Activated CD4-positive, CD25-positive, alpha-beta regulatory T cell (primary cell): ENCODE results near the gene KLHL22.
"Not testable (repeated sequence)": the region's sequence is repeated elsewhere in the genome, so short reads cannot be mapped to it uniquely, and the experiment has no call there.

Source experiments
- DNase-seq, 4 experiments: peaks; one replicate each; lab custom pipeline; 2025; lab: John Stamatoyannopoulos, UW

KLHL22 gene

GRCh38 chr22:20400606-20401375 is 94.8 kb downstream of the KLHL22 start:
- DNase-seq: no peak

- no peak for DNase-seq
Observed at GRCh38 chr22:20399866-20400605, 95.6 kb downstream of the KLHL22 start.

- DNase-seq: no peak
Observed at GRCh38 chr22:20398420-20398819, 97.2 kb downstream of the KLHL22 start.

- no peak for DNase-seq
Observed at GRCh38 chr22:20397498-20397897, 98.1 kb downstream of the KLHL22 start.

GRCh38 chr22:20396639-20397038 is 99.0 kb downstream of the KLHL22 start:
- DNase-seq: no peak

- DNase-seq: no peak
Observed at GRCh38 chr22:20395907-20396287, 99.7 kb downstream of the KLHL22 start.

GRCh38 chr22:20395181-20395906 is 100.3 kb downstream of the KLHL22 start:
- DNase-seq: no peak

GRCh38 chr22:20393705-20394476 is 101.7 kb downstream of the KLHL22 start, which contains the start of gene ZNF74:
Gene ZNF74, plus strand, starts transcription at chr22:20394151. Its CDS starts 478 bp downstream, at chr22:20394629.
- peak; percentile 51 to 77 (median 63) for DNase-seq

GRCh38 chr22:20392983-20393704 is 102.5 kb downstream of the KLHL22 start:
- no peak for DNase-seq

- not testable (repeated sequence) for DNase-seq
Observed at GRCh38 chr22:20392365-20392881, 103.2 kb downstream of the KLHL22 start.
